GM18868 (cell line): ENCODE data around the gene CA10.

Experiments
- ATAC-seq: cut with Tn5 transposase; IDR thresholded peaks from one replicate; pipeline ENCODE4 v1.9.1; 2021; ENCODE audit warnings: mild to moderate bottlenecking, moderate library complexity; ENCODE audit not compliant: unreplicated experiment

Gene CA10

DNA sequence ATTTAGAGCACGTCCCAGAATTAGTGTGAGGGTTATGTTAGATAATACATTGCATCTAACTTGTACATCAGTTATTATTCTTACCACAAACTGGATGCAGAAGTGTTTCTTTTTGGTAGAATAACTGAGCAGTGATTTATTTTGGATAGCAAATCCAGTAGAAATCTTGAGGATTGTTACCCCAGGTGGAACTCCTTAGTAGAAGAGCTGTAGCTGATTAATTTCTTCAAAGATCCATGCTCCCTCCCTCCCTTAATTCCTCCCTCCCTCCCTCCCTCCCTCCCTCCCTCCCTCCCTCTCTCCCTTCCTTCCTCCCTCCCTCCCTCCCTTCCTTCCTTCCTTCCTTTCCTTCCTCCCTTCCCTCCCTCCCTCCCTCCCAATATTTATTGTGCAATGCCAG, 337.7 kb downstream of the CA10 start:
- ATAC-seq: no peak

DNA sequence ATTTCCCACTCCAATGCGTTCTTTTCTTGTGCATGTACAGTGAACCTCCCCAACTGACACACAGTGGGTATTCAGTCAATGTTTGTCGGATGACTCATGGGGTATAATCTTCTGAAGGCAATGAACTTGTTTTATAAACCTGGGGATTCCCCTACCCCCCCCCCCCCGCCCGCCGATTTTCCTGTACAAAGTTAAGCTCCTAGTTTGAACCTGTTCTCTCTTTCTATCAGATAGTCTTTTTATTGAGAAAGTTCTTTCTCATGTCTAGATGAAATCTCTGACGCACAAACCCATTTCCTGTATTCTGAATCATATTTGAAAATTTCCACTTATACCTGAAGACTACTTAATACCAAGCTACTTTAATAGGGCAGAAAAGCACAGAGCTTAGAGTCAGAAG, 338.3 kb downstream of the CA10 start:
- ATAC-seq: no peak

DNA sequence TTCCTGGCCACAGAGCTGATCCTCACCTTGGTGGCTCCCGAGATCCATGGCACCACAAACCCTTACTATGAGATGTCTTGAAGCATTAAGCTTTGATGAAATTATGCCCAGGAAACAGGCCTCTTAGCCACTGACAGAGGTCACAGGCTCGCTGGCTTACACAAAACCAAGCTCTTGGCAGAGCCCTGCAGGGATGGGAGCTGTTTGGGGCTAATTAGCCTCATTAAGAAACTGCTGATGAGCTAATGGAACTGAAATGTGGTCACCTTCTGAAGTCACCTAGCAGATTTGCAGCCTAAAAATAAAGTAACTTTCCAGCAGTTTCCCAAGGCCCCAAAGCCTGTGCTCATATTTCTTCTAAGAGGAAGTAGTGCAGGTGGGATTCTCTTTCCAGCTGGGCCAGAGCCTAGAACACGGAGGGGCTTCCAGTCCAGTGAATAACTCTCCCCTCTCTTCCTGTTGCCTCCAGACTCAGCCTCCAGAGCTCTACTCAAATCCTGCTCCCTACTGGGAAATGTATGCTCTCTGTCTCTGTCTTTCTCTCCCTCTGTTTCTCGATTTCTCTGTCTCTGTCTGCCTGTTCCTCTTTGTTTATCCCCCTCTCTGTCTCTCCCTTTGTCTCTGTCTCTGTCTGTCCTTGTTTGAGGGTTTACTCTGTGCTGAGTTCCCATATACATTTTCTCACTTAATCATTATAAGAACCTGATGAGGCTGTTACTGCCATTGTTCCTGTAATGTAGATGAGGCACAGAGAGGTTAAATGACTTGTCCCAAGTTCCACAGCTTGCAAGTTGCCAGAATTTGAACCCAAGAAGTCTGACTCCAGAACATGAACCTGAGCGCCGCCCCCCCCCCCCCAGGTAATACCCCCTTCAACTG, 338.9 kb downstream of the CA10 start:
- no peak for ATAC-seq

DNA sequence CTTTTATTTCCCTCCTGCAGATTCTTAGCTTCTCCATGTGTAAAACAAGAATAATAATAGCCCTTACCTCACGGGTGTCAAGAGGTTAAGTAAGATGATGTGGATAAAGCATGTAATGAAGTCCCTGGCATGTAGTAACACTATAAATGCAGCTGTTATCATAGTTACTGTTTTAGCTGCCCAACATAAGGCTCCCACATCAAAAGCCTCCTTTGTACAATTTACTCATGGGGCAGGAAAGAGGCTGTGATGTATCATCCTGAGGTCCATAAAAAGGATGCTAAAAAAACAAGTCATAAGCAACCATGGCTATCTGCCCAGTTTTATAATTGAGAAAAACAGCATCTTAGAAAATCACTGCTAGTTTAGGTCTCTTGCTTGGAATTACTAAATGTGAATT, 339.7 kb downstream of the CA10 start:
- ATAC-seq: no peak

DNA sequence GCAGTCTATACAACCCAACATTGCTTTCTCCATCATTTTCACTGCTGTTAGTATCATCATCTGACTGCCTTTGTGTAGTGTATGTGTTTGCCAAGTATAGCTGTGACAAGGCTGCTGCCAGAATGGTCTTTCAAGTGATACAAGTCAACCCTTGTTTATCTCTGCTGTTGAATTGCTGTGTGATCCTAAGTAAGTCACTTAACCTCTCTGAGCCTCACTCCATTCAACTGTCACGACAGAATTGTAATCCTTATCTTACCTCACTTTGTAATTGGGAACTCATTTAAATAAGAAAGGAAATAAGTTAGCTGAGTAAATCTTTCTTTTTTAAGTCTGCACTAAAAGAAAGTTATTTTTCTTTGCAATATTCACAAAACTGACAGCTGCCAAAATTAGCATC, 340.6 kb downstream of the CA10 start:
- no peak for ATAC-seq

DNA sequence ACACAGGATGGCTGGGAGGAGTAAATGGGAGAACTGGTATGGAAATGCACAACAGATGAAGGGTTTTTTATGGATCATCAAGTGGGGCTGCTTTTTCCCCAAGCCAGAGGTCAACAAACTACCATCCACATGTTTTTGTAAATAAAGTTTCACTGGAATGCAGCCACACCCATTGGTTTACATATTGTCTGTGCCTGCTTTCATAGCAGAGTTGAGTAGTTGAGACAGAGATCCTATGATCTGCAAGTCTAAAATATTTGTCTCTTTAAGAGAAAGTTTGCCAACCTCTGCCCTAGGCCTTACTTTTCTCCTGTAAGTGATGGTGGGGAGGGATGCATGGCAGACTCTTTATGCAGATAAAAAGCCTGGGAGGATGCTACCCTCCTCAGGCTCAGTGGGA, 341.4 kb downstream of the CA10 start:
- ATAC-seq: no peak

DNA sequence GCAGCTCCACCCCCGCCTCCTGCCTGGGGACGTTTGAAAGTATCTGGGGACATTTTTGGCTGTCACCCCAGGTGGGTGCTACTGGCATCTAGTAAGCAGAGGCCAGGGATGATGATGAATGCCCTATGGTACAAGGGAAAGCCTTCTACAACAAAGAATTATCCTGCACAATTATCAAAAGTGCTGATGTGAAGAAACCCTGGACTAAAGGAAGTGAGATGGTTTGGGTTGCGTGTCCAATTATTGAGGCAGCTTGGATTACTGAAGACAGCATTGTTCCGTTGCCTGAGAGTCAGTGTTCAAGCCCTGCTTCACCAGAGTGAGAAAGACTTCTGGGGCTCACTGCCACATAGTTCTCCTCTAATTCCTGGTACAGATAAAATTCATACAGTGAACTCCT, 343.4 kb downstream of the CA10 start:
- no peak for ATAC-seq

DNA sequence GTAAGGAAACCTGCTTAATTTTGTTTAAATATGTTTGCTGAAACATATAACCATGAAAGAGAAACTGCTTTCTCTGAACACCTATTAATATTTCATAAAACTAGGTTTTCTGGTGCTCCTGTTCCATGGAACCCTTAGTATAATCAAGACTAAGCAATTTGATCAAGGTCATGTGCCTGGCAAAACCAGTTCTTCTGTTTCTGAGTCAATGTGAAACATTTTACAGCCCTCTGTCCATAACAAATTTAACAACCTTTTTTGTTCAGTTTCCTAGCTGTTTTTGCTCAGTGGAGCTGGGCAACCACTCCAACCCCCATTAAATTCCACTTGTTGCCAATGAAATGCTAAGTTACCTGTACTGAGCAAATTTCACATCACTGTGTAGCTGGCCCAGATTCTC, 344.0 kb downstream of the CA10 start:
- no peak for ATAC-seq

DNA sequence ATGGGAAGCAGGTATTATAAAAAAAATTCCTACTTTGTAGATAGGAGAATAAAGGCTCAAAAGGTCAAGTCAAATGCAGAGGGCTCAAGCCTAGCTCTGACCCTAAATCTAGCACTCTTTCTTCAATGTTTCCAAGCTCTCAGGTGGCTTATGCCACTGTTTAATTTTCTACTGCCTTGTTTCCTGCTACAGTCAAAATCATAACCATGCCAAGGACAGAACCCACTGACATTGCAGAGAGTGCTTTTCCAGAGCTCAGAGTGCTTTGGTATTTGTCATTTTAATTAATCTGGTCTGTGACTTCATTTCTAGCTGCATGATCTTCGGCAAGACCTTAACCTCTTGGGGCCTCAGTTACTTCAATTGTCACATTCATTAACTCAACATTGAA, 344.7 kb downstream of the CA10 start:
- ATAC-seq: no peak

DNA sequence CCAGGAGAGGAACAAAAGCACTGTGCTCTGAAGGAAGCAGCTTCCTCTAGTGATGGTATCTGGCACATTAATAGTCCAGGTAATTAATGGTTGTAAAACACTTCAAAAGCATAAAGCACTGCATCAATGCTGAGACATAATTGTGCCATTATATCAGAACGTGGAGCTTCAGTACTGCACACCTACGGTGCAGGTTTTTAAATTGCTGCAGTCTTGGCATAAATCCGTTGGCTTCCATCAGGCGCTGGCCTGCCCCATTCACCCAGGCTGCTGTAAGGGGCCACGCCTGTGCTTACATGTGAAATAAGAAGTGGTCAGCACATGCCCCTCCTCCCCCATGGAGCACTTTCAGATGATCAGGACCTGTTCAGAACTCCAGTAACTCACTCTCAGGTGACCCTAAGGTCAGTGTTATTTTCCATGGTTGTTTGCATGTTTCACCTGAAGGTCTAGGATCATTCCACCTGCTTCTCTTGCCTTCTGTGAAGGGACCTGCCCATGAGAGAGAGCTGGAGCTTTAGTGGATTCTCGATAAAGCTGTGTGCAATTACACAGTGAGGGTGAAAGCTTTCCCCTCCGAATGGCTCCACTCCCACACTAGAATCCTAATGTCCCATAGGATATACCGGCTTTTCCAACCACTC, 345.3 kb downstream of the CA10 start:
- no peak for ATAC-seq

DNA sequence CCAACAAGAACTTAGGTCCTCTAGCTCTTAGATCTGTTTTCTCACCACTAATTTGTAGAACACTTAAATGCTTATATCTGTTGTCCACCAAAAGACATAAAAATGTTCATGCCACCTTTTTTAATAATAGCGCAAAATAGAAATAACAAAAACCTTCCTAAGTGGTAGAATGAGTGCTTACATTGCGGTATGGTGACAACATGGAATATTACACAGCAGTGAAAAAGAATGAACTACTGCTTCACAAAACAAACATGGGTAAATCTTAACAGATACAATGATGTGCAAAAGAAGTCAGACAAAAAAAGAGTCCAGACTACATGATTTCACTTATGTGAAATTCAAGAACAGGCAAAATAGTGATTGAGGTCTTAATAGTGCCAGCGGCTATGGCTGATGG, 351.1 kb downstream of the CA10 start:
- ATAC-seq: no peak

DNA sequence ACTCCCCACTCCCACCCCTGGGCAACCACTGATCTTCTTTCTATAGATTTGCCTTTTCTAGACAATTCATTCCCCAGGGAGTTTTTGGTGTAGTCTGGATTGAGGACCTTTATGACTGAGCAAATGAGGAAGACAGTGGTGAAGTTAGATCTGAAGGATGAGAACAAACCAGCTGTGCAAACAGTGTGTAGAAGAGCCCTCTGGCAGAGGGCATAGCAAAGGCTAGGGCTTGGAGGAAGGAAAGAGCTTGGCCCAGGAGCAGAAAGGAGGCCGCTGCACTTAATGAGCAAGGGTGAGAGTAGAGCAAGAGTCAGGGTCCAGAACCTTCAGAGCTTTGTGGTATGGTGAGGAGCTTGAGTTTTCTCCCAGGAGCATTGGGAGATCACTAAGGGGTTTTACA, 352.7 kb downstream of the CA10 start:
- ATAC-seq: no peak

DNA sequence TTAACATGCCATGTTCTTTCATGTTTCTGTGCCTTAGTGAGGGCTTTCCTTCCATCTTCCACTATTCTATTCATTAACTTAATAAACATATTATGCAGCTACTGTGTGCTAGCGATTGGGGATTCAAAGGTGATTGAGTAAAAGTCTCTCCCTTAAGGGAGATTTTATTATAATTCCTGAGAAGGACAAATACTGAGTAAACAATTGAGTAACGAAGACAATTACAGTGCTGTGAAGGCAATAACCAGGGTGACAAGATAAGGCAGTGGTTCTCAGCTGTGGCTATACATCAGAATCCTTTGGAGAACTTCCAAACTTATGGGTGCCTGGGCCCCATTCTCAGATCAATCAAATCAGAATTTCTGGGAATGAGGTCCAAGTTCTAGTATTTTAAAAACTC, 353.3 kb downstream of the CA10 start:
- ATAC-seq: no peak

DNA sequence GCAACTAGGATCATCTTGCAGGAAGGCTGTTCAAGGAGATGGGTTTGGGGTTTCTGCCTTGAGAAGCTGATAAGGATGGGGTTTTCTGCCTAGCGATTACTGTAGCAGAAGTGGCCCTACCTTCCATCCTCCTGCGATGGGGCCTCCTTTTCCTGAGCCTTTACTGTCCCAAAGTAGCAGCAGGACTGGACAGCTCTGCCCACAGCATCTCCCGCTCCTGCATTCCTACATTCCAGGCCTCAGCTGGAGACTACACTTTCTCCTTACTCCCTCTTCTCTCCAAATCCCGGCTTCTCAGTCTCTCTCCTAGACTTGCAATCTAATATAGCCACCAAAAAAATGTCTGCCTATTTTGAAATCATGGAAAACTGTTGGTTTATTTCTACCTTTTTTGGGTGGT, 355.4 kb downstream of the CA10 start:
- ATAC-seq: no peak

DNA sequence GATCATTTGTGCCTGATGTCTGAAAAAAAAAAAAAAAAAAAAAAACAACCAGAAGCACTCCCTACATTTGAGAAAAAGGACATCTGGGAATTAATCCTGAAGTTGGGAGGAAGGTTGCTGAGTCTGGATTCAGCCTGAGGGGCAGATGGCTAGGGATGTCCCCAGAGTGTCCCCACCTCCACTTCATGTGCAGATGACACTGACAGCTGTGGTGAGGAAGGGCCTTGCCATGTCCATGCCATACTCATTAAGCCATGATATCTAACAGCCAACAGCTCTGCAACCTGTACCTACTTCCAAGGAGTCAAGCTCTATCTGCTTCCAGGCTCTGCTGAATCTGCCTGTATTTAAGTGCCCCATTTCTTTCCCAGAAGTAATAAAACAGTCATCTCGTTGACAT, 356.0 kb downstream of the CA10 start:
- no peak for ATAC-seq

DNA sequence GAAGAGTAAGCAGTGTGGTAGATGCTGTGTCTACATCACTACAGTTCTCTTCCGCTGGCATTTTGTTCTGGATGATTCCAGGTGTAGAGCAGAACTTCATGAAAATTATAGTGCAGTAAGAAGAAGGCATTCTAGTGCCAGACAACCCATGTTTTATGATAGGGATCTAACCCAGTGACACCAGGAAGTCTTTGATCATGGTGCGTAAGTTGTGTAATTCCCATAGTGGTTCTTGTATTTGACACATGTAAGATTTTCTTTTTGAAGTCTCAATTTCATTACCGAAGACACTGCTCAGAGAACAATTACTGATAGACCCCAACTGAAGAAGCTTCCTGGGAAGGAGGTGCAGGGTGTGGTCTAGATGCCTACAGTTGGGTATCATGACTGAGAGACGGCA, 356.9 kb downstream of the CA10 start:
- ATAC-seq: no peak

DNA sequence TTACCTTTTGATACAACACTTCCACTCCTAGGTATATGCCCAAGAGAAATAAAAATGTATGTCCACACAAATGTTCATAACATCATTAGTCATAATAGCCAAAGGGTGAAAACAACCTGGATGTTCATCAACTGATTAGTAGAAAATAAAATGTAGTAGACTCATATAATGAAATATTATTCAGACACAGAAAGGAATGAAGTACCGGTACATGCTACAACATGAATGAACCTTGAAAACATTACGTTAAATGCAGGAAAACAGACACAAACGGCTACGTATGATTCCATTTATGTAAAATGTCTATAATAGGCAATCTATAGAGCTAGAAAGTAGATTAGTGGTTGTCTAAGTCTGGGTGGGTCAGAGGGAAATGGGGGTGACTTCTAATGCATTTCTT, 358.5 kb downstream of the CA10 start:
- ATAC-seq: no peak

DNA sequence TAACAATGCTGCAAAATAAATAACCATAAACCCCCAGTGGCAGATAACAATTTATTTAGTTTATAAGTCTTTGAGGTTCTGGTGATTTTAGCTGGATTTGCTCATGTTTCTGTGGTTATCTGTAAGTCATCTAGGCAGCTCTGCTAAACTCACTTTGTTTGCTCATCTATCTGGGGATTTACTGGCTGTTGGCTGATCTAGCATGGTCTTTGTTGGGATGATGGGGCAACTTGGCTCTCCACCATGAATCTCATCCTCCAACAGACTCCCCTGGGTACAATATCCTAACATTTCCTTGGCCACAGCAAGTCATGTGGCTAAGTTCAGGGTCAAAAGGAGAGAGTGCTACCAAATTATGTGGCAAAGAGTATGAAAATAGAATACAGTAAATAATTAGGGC, 359.3 kb downstream of the CA10 start:
- no peak for ATAC-seq

DNA sequence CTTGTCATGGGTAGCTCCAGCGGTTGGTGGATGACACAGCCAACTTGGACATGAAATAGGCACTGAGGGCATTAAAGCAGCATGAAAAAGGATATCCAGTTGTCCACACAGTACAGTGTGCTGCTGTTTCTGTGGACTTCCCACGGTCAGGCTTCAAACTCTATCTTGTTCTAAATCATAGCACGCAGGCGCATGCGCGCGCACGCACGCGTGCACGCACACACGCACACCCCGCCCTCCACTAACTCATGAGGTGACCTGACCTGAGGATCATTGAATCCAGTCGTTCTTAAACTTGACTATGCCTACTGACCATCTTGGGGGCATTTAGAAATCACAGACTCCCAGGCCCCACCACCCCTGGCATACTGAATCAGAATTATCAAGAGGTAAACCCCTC, 361.4 kb downstream of the CA10 start:
- ATAC-seq: no peak

DNA sequence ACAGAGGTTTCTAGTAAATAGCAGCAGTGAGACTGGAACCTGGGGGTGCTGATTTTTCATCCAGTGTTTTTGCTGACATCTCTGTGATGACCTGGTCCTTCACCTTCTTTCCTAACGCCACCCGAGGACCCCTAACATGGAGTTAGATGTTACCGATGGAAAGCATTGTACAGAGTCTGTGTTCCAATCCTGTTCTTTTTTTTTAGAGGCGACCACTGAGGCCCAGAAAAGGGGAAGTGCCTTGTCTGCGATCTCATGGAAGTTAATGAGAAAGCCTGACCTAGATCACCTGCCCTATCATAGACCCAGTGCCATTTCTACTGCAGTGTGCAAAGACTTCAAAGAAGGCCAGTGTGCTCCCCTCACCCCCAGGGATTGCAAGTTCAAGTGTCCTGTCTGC, 362.5 kb downstream of the CA10 start:
- no peak for ATAC-seq

DNA sequence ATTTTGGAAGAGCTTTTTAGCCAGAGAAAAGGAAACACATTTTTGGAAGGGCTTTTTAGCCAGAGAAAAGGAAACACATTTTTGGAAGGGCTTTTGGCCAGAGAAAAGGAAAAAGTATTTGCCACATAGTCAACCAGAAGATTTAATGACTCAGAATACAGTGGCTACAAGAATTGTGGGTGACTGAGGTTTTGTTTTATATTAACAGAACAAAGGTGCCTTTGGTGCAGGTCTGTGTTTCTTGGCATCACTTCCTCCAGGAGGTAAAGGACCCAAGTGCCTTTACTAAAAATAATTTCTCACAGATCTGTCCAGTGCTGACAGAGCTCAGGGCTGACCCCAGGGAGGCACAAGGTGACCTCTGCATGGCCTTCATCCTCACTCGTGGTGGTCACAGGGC, 363.1 kb downstream of the CA10 start:
- ATAC-seq: no peak

DNA sequence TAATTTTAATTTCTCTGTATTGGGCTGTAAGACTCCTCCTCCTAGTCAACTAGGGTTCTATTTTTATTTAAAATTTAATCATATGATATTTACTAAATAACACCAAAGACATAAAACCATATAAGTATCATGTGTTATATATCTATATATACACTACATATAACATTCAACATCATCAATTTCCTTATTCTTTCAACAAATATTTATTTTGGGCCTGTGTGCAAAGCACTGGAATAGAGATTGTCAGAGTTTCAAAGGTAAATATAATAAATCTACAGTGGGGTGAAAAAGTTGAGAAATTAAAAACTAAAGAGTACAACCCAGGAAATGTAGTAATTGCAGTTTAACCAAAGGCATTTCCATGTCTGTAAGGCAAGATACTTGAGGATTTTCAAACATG, 364.0 kb downstream of the CA10 start:
- ATAC-seq: no peak

DNA sequence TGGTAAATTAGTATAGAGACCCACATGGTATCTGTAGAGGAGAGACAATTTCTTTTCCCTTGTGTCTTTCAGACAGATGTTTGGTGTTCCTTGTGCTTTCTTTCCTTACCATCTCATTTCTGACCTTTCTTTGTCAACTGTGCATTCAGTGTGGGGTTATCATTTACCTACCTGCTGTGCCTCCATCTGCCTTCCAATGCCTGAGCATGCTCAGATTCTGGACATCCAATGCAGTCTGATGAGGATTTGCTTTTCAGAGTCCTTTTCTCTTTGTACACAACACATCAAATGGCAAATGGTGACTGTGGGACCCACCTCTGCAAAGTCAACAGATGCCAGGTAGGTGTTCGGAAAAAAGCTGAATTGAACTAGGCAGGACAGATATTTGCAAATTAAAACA, 364.8 kb downstream of the CA10 start:
- ATAC-seq: no peak
